GM18505 (cell line): ENCODE data around the gene ISG20L2.

ENCODE experiments used
- ATAC-seq: cut with Tn5 transposase; IDR thresholded peaks from one replicate; pipeline ENCODE4 v1.9.1; 2021; ENCODE audit not compliant: unreplicated experiment
- POLR2A ChIP-seq: IDR thresholded peaks from 4 replicates; pipeline ENCODE4 v1.6.1; 2011; ENCODE audit warnings: borderline replicate concordance; ENCODE audit not compliant: insufficient read depth, insufficient read length; ENCODE audit errors: extremely low read depth

Gene ISG20L2

DNA sequence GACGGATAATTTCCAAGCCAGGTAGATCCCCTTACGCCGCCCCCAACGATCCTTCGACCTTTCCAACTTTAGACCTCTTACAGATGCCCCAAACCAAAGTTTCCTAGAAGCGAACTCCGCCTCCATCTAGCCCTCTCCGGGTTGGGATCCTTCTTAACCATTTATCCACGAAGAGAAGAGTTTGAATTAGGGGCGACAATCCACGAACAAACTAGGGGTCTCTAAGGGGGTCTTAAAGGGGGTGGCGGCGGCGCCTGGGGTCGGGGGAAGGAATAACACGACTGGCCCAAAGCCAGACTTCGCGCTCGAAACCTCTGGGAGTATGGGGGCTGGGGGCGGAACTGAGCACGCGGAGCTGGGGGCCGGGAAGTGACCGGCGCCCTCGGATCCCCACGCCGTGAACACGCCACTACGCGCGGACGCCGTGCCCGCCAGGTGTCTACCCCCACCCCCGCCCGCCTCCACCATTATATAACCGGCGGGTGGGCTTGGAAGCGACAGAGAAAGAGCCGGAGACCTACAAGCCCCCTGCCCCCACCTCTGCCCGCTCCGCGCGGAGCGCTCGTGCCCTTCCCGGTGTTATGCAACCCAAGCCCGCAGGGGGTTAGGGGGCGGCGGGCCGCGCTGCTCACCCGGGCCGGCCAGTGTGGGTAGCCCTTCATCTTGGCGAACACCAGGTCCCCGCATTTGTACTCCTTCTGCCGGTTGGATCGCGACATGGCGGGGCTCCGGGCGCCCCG, 22.3 kb upstream of the ISG20L2 start:
- no peak for TF ChIP-seq POLR2A
- ATAC-seq, result peak; percentile 10

- no peak for ATAC-seq
- no peak for TF ChIP-seq POLR2A
These were observed 21.7 kb upstream of the ISG20L2 start for GRCh38 chr1:156750191-156750672.

DNA sequence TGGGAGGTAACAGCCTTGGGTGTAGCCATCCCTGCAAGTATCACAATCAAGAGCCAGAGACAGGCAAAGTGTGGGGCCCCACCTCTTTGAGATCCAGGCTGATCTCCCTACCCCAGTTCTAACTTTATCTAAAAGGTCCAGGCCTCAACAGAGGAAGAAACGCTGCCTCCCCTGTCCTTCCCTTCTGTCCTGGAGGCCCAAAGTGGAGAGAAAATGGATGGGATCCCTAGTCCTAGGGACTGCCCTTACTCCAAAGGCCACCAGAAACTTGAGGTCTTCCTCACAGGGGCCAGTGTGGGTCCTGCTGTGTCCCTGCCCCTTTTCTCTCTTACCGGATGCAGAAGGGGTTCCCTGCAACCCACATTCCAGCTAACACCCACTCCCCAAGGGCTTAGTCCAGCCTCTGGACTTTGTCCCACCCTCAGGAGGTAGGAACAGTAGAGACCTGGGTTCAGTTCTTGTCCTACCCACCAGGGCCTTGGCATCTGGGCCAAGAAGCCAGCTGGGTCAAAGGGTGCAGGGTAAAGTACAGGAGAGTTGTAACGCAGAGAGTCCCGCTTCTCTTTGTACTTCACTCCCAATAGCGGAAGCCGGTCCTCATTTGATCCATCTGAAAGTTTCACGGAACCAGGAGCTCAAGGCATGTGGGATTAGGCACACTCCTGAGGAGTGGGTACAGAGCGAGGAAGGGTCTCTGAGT, 21.0 kb upstream of the ISG20L2 start:
- TF ChIP-seq POLR2A, result no peak
- ATAC-seq, result no peak

GRCh38 chr1:156748670-156749418, 20.3 kb upstream of the ISG20L2 start:
- peak; percentile 45 for TF ChIP-seq POLR2A
- ATAC-seq, result no peak

DNA sequence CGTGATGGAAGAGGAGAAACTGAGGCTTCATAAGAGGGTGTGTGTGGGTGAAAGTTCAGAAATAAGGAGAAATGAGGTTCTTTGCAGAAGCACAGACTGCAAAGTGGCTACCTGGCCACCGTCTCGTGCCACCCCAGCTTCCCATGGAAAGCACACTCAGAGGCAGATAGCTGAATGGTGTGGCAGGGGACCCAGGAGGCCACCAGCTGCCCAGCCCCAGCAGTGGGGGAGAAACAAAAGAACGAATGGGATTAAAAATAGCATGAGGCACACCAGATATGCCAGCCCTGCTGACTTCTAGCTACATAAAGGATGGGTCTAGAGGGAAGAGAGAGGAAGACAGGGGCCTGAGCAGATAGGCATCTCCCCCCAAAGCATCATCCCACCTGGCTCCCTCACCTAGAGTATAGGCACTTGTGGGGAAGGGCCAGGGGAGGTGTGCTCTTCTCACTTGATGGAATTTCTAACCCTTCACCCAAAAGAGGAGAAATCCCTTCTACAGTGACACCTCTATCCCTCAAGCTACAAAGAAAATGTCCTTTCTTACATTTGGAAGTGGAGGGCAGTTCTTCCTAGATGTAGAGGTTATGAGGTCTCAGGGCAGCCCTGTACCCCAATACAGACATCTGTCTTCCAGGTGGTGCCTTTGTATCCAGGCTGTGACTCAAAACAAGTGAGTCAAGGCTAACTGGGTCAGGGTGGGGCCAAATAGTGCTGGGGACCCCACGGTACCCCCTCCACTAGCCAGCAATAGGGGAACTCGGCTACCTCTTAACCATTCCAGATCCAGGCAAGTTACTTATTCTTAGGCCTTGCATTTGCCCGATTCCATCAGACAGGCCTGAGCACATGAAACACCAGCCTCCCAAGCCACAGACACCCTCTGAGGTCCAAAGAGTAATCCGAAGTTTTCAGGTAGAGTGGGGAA, 19.4 kb upstream of the ISG20L2 start:
- no peak for ATAC-seq
- TF ChIP-seq POLR2A, result no peak

DNA sequence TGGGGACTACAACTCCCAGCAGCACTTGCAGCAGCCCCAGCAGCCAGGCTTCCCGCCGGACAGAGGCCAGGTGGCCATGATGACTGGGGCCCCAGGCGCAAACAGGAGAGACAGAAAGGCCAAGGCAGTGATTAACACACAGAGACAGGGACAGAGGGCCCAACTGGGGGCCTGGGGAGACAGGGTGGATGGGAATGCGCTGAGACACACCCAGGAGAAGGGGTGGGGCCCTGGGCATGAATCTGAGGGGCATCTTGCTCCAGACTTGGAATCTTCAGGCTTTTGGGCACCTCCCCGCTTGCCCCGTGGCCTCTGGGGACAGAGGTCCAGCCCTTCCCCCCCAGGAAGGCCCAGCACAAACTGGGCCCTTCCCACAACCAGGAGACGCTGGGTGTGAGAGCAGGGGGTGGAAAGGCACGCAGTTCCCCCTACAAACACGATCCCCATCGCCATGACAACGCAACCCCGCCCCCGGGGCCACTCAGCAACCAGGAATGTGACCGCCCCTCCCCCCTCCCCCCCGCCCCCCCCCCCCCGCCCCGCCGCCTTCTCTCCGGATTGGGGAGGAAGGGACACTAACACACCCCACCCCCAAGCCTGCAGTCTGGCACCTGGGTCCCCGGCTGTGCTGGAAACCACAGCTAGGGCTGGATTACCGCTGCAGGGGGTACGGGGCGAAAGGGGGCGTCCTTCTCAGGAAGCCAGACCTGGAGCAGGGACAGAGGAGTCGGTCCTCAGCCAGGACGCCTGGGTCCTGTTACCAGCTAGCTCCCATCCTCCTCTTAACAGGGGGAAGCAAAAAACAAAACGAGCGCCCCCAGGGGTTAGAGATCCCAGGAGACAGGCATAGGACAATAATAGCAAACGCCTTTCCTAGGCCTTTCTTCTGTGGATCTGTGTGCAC, 18.4 kb upstream of the ISG20L2 start:
- no peak for ATAC-seq
- TF ChIP-seq POLR2A, result peak; percentile 39

GRCh38 chr1:156746406-156746727, 17.8 kb upstream of the ISG20L2 start:
- TF ChIP-seq POLR2A, result no peak
- ATAC-seq, result no peak

DNA sequence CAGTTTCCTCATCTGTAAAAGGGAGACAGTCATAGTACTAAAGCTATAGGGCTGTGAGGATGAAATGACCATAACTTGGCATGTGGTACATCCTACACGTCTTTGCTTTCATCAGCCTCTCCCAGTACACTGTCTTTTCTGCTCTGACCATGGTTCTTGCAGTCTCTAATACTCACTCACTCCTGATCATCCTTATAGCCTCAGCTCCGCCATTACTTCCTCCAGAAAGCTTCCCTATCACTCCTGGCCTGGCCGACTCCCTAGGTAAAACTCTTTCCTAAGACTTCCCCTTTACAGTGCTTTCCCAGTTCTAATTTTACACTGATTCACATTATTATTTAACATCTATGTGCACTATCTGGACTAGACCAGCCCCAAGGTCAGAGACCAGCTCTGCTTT, 17.3 kb upstream of the ISG20L2 start:
- ATAC-seq, result no peak
- TF ChIP-seq POLR2A, result no peak

DNA sequence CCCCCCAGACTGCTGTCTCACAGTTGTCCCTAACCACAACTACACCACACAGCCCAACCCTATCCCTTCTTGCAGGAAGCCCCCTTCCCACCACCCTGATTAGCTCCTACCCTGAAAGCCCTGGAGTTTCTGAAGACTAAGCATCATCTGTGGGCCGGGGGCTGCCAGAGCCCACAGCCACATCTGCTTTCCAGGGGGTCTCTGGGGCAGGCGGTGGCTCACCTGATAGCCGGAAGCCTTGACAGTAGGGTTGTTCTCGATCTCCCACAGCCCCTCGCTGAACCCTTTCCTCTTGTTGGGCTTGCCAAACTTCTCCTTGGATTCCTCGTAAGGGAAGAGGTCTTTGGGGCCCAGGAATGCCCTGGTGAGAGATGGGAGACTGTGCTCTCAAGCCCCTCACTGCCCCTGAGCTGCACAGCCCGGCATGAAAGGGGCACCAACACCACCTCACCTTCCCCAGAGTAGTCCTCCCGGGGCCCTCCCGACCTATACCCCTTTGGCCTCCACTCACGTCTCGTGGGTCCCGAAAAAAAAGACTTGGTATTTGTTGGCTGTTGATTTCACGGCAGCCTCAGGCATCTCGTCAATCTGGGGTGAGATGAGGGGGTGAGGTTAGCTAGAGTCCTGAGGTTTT, 16.3 kb upstream of the ISG20L2 start:
- TF ChIP-seq POLR2A, result no peak
- no peak for ATAC-seq

- TF ChIP-seq POLR2A, result no peak
These were observed 15.8 kb upstream of the ISG20L2 start for GRCh38 chr1:156744344-156744743.

More at GRCh38 chr1:156744344-156744743, 15.8 kb upstream of the ISG20L2 start:
- ATAC-seq, result no peak
